CD4-positive, alpha-beta T cell (primary cell): ENCODE results near the gene EZR. TPM values are rescaled to one million over a fixed set of nuclear protein-coding genes. Genes with fewer than 3 reads are reported as not detected.

Experiments
- ATAC-seq: fragments of 200-7000 bp; cut with Tn5 transposase; one replicate; pipeline ENCODE4 v1.10.0; 2022; ENCODE audit warnings: mild to moderate bottlenecking; ENCODE audit not compliant: poor library complexity
- CTCF ChIA-PET: fragments of 350-600 bp; sonication (Branson Sonifier 250); formaldehyde crosslinking; loops from one replicate; lab custom pipeline; 2021; ENCODE audit warnings: antibody characterized with exemption, inconsistent platforms; lab: Charles Lee
- POLR2A ChIA-PET: fragments of 350-600 bp; sonication (Branson Sonifier 250); formaldehyde crosslinking; loops from one replicate; lab custom pipeline; 2021; ENCODE audit warnings: antibody characterized with exemption, inconsistent platforms; lab: Charles Lee
- DNase-seq, 14 experiments: peaks; one replicate each; pipeline ENCODE4 v3.0.0-alpha.2; 2013 to 2020; ENCODE audit warnings: mixed read lengths in 2 of 14
- H3K27ac ChIP-seq, 2 donors: one replicate each; pipeline versions ENCODE4 v1.5.1 to v1.7.0; 2013; ENCODE audit warnings: low read length in 2 of 2, low read depth in 1 of 2, mild to moderate bottlenecking in 1 of 2
- H3K27me3 ChIP-seq, 2 experiments: 1 replicate in 1 of 2; 2 replicates in 1 of 2; pipeline versions ENCODE4 v1.6.1 to v1.7.0; 2013; ENCODE audit warnings: low read length in 2 of 2, control low read depth in 1 of 2, mild to moderate bottlenecking in 1 of 2, moderate library complexity in 1 of 2; ENCODE audit not compliant: insufficient read depth in 2 of 2, control insufficient read depth in 1 of 2
- H3K36me3 ChIP-seq: one replicate; pipeline ENCODE4 v1.6.1; 2013; ENCODE audit warnings: low read length, control low read depth; ENCODE audit not compliant: insufficient read depth
- H3K4me1 ChIP-seq: one replicate; pipeline ENCODE4 v1.6.1; 2013; ENCODE audit warnings: low read length, control low read depth; ENCODE audit not compliant: insufficient read depth
- H3K4me3 ChIP-seq: one replicate; pipeline ENCODE4 v1.5.1; 2013; ENCODE audit warnings: mild to moderate bottlenecking, low read length, moderate library complexity
- H3K9me3 ChIP-seq, 2 experiments: 1 replicate in 1 of 2; 2 replicates in 1 of 2; pipeline versions ENCODE4 v1.6.1 to v1.7.0; 2013; ENCODE audit warnings: low read length in 2 of 2, mild to moderate bottlenecking in 2 of 2, control low read depth in 1 of 2, moderate library complexity in 1 of 2; ENCODE audit not compliant: control insufficient read depth in 1 of 2, insufficient read depth in 1 of 2
- H3K27ac Mint-ChIP-seq: one replicate; pipeline ENCODE4 v1.8.0; 2020; ENCODE audit warnings: mixed read lengths
- H3K27me3 Mint-ChIP-seq: one replicate; pipeline ENCODE4 v1.8.0; 2021; ENCODE audit warnings: mixed read lengths
- H3K36me3 Mint-ChIP-seq: one replicate; pipeline ENCODE4 v1.8.0; 2021; ENCODE audit warnings: low read depth, mixed read lengths
- H3K4me1 Mint-ChIP-seq: one replicate; pipeline ENCODE4 v1.8.0; 2021; ENCODE audit warnings: low read depth, mixed read lengths
- H3K4me3 Mint-ChIP-seq: one replicate; pipeline ENCODE4 v1.8.0; 2020; ENCODE audit warnings: mild to moderate bottlenecking, mixed read lengths
- H3K9me3 Mint-ChIP-seq: one replicate; pipeline ENCODE4 v1.8.0; 2020; ENCODE audit warnings: mixed read lengths
- CTCF ChIP-seq: fragments of 200-600 bp; IDR thresholded peaks from one replicate; pipeline ENCODE4 v1.8.0; 2022; ENCODE audit warnings: antibody characterized with exemption, mild to moderate bottlenecking
- intact Hi-C, 2 experiments: fragments of 100-400 bp; cut with DNase I in 1 of 2; cut with micrococcal nuclease in 1 of 2; formaldehyde crosslinking; loops; one replicate each; pipeline versions ENCODE4 v1.15.1 to v1.9.0; 2023 to 2025; cut with DNase I, micrococcal nuclease
- total RNA-seq, 174 experiments: library from RNA in 2 of 174; stranded (reverse) in 2 of 174; gene quantifications; one replicate each; pipeline ENCODE4 v1.2.3 and lab custom pipeline; 2021 to 2026

The EZR gene
- total RNA-seq, 2 experiments from 2014 or later = 434 to 449 TPM

GRCh38 chr6:158867381-158868121, 48.4 kb upstream of the EZR start:
- H3K36me3 ChIP-seq = no peaks in the 10 kb centered on the region
- ChIA-PET CTCF (interaction anchor here (1.2 to 1.3 kb wide), 2 partner anchors 14 to 74 kb away, joined by 3 read pairs; no protein-coding TSS in a partner anchor), POLR2A (interaction anchor here (0.8 to 5.7 kb wide), 4 partner anchors 14 to 56 kb away, joined by 4 to 214 read pairs (median 73); partner anchors contain the start of gene EZR)
- DNase-seq = peak in 1 of 14 experiments; percentile 40
- intact Hi-C loops = loop anchor here in 1 of 2 experiments (2.0 kb wide), 1 partner anchor 13 kb away; no protein-coding TSS in a partner anchor
- H3K27ac ChIP-seq = no peak overlapping the region
- no peak overlapping the region for H3K4me3 ChIP-seq
- ATAC-seq = no peak
- no peaks in the 10 kb centered on the region for H3K27me3 ChIP-seq
- Mint-ChIP-seq H3K9me3 (no peaks in the 10 kb centered on the region), H3K36me3 (peaks cover 5% of the 10 kb centered on the region), H3K27me3 (no peaks in the 10 kb centered on the region), H3K4me3 (peak overlapping the region; percentile 38), H3K4me1 (peaks cover 37% of the 10 kb centered on the region), H3K27ac (peak overlapping the region; percentile 99)
- no peaks in the 10 kb centered on the region for H3K9me3 ChIP-seq
- peaks cover 21% of the 10 kb centered on the region for H3K4me1 ChIP-seq
- TF ChIP-seq CTCF = no peak

- H3K36me3 Mint-ChIP-seq = peaks cover 5% of the 10 kb centered on the region
- Histone ChIP-seq H3K27me3 (no peaks in the 10 kb centered on the region), H3K4me1 (peaks cover 19% of the 10 kb centered on the region), H3K9me3 (no peaks in the 10 kb centered on the region), H3K4me3 (no peak overlapping the region), H3K27ac (no peak overlapping the region), H3K36me3 (no peaks in the 10 kb centered on the region)
- ChIA-PET POLR2A (interaction anchor here (5.7 kb wide), 1 partner anchor 13 kb away, joined by 214 read pairs; no protein-coding TSS in a partner anchor), CTCF (no interaction called here)
- peaks cover 36% of the 10 kb centered on the region for H3K4me1 Mint-ChIP-seq
- DNase-seq (no peak), ATAC-seq (no peak)
- intact Hi-C loops = no loop called here
- H3K27ac Mint-ChIP-seq = no peak overlapping the region
- no peak for TF ChIP-seq CTCF
- H3K4me3 Mint-ChIP-seq = no peak overlapping the region
- no peaks in the 10 kb centered on the region for H3K27me3 Mint-ChIP-seq
- H3K9me3 Mint-ChIP-seq = no peaks in the 10 kb centered on the region
Observed at GRCh38 chr6:158865769-158866168, 46.6 kb upstream of the EZR start.

GRCh38 chr6:158863646-158864045, 44.5 kb upstream of the EZR start:
- H3K4me1 Mint-ChIP-seq = peaks cover 15% of the 10 kb centered on the region
- H3K9me3 ChIP-seq = no peaks in the 10 kb centered on the region
- ChIA-PET POLR2A (interaction anchor here (0.6 to 1.5 kb wide), 2 partner anchors 9 to 45 kb away, joined by 3 to 7 read pairs; partner anchors contain the start of gene EZR), CTCF (no interaction called here)
- no peaks in the 10 kb centered on the region for H3K36me3 Mint-ChIP-seq
- DNase-seq (no peak), ATAC-seq (no peak)
- no peak overlapping the region for H3K4me3 ChIP-seq
- H3K27me3 ChIP-seq = no peaks in the 10 kb centered on the region
- no peaks in the 10 kb centered on the region for H3K9me3 Mint-ChIP-seq
- intact Hi-C loops = loop anchor here in 1 of 2 experiments (1.0 kb wide), 1 partner anchor 8 kb away; no protein-coding TSS in a partner anchor
- H3K36me3 ChIP-seq = no peaks in the 10 kb centered on the region
- no peaks in the 10 kb centered on the region for H3K27me3 Mint-ChIP-seq
- peaks cover under 1% of the 10 kb centered on the region for H3K4me1 ChIP-seq
- no peak for TF ChIP-seq CTCF
- H3K27ac ChIP-seq = no peak overlapping the region
- H3K27ac Mint-ChIP-seq = no peak overlapping the region
- H3K4me3 Mint-ChIP-seq = no peak overlapping the region
